HCT116 (cell line): ENCODE data around the gene RTP4. TPM values are rescaled to one million over a fixed set of nuclear protein-coding genes. Genes with fewer than 3 reads are reported as not detected.

Experiments used
- ATAC-seq: fragments of 200-7000 bp; cut with Tn5 transposase; 2 replicates; pipeline ENCODE4 v1.9.1; 2020; ENCODE audit warnings: mild to moderate bottlenecking, moderate library complexity
- BruUV-seq: library from RNA; stranded (reverse); fragments of 400-500 nt; replicated peaks from 2 replicates; lab custom pipeline; 2021; lab: Mats Ljungman, UMichigan
- CTCF ChIA-PET: fragments of 300-600 bp; sonication (Branson Sonifier 250); formaldehyde crosslinking; loops from one replicate; lab custom pipeline; 2021; ENCODE audit warnings: antibody characterized with exemption; lab: Charles Lee
- POLR2A ChIA-PET: fragments of 300-600, 350-600 bp; sonication (Branson Sonifier 250); formaldehyde crosslinking; loops from one replicate; lab custom pipeline; 2021; ENCODE audit warnings: antibody characterized with exemption; lab: Charles Lee
- RAD21 ChIA-PET, 2 experiments: fragments of 300-600 bp; sonication (Branson Sonifier 250); formaldehyde crosslinking; loops; one replicate each; lab custom pipeline; 2023; ENCODE audit warnings: low total read pairs in 2 of 2; ENCODE audit not compliant: uncharacterized antibody in 2 of 2, unreplicated experiment in 2 of 2, low non-redundant PET in 1 of 2; lab: Charles Lee
- DNase-seq: peaks from one replicate; pipeline ENCODE4 v3.0.0-alpha.2; 2010; ENCODE audit warnings: low read depth, low spot score
- H2AFZ ChIP-seq: fragments of 200-600 bp; shearing (Covaris generic), sonication (generic); 2 replicates; pipeline ENCODE4 v1.6.1; 2017; ENCODE audit warnings: low read depth, mixed run types, mixed read lengths, antibody characterized with exemption, low read length; ENCODE audit not compliant: poor library complexity, severe bottlenecking
- H3K27ac ChIP-seq: 2 replicates; pipeline ENCODE4 v1.5.1; 2012; ENCODE audit warnings: low read depth, low read length
- H3K27me3 ChIP-seq: fragments of 200-600 bp; sonication (generic); 2 replicates; pipeline ENCODE4 v1.6.1; 2016; ENCODE audit warnings: mixed run types, low read length, mixed read lengths; ENCODE audit not compliant: insufficient read depth
- H3K36me3 ChIP-seq, 2 experiments: fragments of 200-500 bp in 1 of 2; fragments of 200-600 bp in 1 of 2; sonication (Bioruptor generic) in 1 of 2; sonication (generic) in 1 of 2; 2 replicates each; pipeline versions ENCODE4 v1.5.1 to v1.6.1; 2014 to 2016; ENCODE audit warnings: low read length in 2 of 2, inconsistent platforms in 1 of 2, mixed read lengths in 1 of 2, mixed run types in 1 of 2; ENCODE audit not compliant: insufficient read depth in 2 of 2, control insufficient read depth in 1 of 2
- H3K4me1 ChIP-seq, 2 experiments: fragments of 200-600 bp in 1 of 2; sonication (generic) in 1 of 2; 2 replicates each; pipeline versions ENCODE4 v1.5.1 to v1.6.1; 2012 to 2017; ENCODE audit warnings: low read length in 2 of 2, inconsistent platforms in 1 of 2, mild to moderate bottlenecking in 1 of 2, mixed read lengths in 1 of 2, mixed run types in 1 of 2, moderate library complexity in 1 of 2; ENCODE audit not compliant: insufficient read depth in 2 of 2, control insufficient read depth in 1 of 2
- H3K4me2 ChIP-seq: fragments of 200-600 bp; sonication (generic); 2 replicates; pipeline ENCODE4 v1.6.1; 2017; ENCODE audit warnings: mixed run types, low read length, mixed read lengths
- H3K4me3 ChIP-seq, 2 experiments: fragments of 200-600 bp in 1 of 2; sonication (generic) in 1 of 2; replicated peaks in 1 of 2; 2 replicates each; pipeline ENCODE4 v1.5.1; 2011 to 2016; ENCODE audit warnings: low read length in 2 of 2, control low read depth in 1 of 2, low read depth in 1 of 2, mild to moderate bottlenecking in 1 of 2, mixed read lengths in 1 of 2, mixed run types in 1 of 2
- H3K79me2 ChIP-seq: fragments of 200-600 bp; sonication (generic); 2 replicates; pipeline ENCODE4 v1.6.1; 2017; ENCODE audit warnings: mild to moderate bottlenecking, mixed run types, low read length, moderate library complexity, mixed read lengths; ENCODE audit not compliant: insufficient read depth
- H3K9ac ChIP-seq: fragments of 200-600 bp; sonication (generic); 2 replicates; pipeline ENCODE4 v1.6.1; 2016; ENCODE audit warnings: low read length, mixed read lengths
- H3K9me2 ChIP-seq: fragments of 200-600 bp; sonication (generic), shearing (Covaris generic); 2 replicates; pipeline ENCODE4 v1.6.1; 2017; ENCODE audit warnings: mixed run types, mild to moderate bottlenecking, moderate library complexity; ENCODE audit not compliant: insufficient read depth
- H3K9me3 ChIP-seq, 2 experiments: fragments of 200-500 bp in 1 of 2; fragments of 200-600 bp in 1 of 2; sonication (Bioruptor generic) in 1 of 2; sonication (generic) in 1 of 2; 2 replicates each; pipeline ENCODE4 v1.6.1; 2014 to 2017; ENCODE audit warnings: low read length in 2 of 2, mixed read lengths in 2 of 2, inconsistent platforms in 1 of 2, low read depth in 1 of 2, mild to moderate bottlenecking in 1 of 2, mixed run types in 1 of 2, moderate library complexity in 1 of 2; ENCODE audit not compliant: control insufficient read depth in 1 of 2, insufficient read depth in 1 of 2
- H4K20me1 ChIP-seq: fragments of 200-600 bp; sonication (generic), shearing (Covaris generic); 2 replicates; pipeline ENCODE4 v1.6.1; 2017; ENCODE audit warnings: mixed run types, mild to moderate bottlenecking, moderate library complexity; ENCODE audit not compliant: insufficient read depth
- ELF1 ChIP-seq: IDR thresholded peaks from 2 replicates; pipeline ENCODE4 v1.6.1; 2012; ENCODE audit warnings: low read depth, borderline replicate concordance
- EZH2 ChIP-seq: fragments of 200-600 bp; sonication (generic); IDR thresholded peaks from 2 replicates; pipeline ENCODE4 v1.6.1; 2017; ENCODE audit warnings: antibody characterized with exemption, mixed run types
- FOSL1 ChIP-seq: IDR thresholded peaks from 2 replicates; pipeline ENCODE4 v1.6.1; 2012; ENCODE audit warnings: low read depth
- RAD21 ChIP-seq: IDR thresholded peaks from 2 replicates; pipeline ENCODE4 v1.6.1; 2012; ENCODE audit warnings: low read depth, mild to moderate bottlenecking
- SRF ChIP-seq: IDR thresholded peaks from 2 replicates; pipeline ENCODE4 v1.6.1; 2012; ENCODE audit warnings: low read depth
- TCF7L2 ChIP-seq: IDR thresholded peaks from 2 replicates; pipeline ENCODE4 v1.7.0; 2011; ENCODE audit warnings: borderline replicate concordance, inconsistent platforms; ENCODE audit not compliant: insufficient read depth, insufficient read length; ENCODE audit errors: extremely low read depth
- intact Hi-C: fragments of 100-400 bp; cut with micrococcal nuclease; formaldehyde crosslinking; loops from 2 replicates; pipeline ENCODE4 v1.10.0; 2022
- total RNA-seq: library from RNA; stranded (reverse); gene quantifications from one replicate; pipeline ENCODE4 v1.2.1, GENCODE V29; 2021; ENCODE audit not compliant: unreplicated experiment
- TF ChIP-seq, protein P1 (sequence below): IDR thresholded peaks from 2 replicates; pipeline ENCODE4 v1.6.1; 2012
- TF ChIP-seq, protein P2 (sequence below): IDR thresholded peaks from 2 replicates; pipeline ENCODE4 v1.6.1; 2011; ENCODE audit warnings: mild to moderate bottlenecking, low read length, moderate library complexity; ENCODE audit not compliant: insufficient replicate concordance; ENCODE audit errors: extremely low read depth
- TF ChIP-seq, protein P3 (sequence below): IDR thresholded peaks from 2 replicates; pipeline ENCODE4 v1.6.1; 2012; ENCODE audit warnings: low read depth

RTP4 gene
- total RNA-seq, 1 experiment from 2014 or later: not detected

DNA sequence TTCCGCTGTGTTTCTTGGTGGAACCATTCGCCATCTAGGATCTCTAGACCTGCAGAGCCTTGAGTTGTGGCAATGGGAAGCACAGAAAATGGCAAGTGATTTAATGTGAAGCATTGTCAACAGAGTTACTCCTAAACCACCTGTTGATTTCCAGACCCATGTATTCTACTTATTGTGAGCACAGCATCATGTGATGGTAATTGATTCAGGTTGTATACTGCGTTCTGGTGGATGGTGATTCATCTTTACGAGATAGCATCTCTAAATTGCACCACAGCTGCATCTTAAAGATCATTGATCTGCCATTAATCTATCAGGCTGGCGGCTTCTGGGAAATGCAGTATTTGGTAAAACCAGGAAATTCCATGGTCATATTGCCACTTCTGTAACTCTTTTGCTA is 7.4 kb downstream of the RTP4 start:
- Histone ChIP-seq H3K27me3 (0 out of 2 replicates have a peak, but pooled peaks cover 10% of the 10 kb centered on the region), H3K9ac (no peak overlapping the region), H3K79me2 (no peaks in the 10 kb centered on the region), H3K9me3 (no peaks in the 10 kb centered on the region), H3K9me2 (no peaks in the 10 kb centered on the region)
- no TSS peak for BruUV-seq
- no peak for ATAC-seq
- CTCF ChIA-PET: no interaction called here
- TF ChIP-seq SRF (no peak), FOSL1 (no peak), ELF1 (no peak), RAD21 (no peak), TCF7L2 (no peak), EZH2 (no peak)
- TF ChIP-seq, protein P1, sequence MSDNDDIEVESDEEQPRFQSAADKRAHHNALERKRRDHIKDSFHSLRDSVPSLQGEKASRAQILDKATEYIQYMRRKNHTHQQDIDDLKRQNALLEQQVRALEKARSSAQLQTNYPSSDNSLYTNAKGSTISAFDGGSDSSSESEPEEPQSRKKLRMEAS: no peak
- TF ChIP-seq, protein P2, sequence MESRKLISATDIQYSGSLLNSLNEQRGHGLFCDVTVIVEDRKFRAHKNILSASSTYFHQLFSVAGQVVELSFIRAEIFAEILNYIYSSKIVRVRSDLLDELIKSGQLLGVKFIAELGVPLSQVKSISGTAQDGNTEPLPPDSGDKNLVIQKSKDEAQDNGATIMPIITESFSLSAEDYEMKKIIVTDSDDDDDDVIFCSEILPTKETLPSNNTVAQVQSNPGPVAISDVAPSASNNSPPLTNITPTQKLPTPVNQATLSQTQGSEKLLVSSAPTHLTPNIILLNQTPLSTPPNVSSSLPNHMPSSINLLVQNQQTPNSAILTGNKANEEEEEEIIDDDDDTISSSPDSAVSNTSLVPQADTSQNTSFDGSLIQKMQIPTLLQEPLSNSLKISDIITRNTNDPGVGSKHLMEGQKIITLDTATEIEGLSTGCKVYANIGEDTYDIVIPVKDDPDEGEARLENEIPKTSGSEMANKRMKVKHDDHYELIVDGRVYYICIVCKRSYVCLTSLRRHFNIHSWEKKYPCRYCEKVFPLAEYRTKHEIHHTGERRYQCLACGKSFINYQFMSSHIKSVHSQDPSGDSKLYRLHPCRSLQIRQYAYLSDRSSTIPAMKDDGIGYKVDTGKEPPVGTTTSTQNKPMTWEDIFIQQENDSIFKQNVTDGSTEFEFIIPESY: no peak
- TF ChIP-seq, protein P3, sequence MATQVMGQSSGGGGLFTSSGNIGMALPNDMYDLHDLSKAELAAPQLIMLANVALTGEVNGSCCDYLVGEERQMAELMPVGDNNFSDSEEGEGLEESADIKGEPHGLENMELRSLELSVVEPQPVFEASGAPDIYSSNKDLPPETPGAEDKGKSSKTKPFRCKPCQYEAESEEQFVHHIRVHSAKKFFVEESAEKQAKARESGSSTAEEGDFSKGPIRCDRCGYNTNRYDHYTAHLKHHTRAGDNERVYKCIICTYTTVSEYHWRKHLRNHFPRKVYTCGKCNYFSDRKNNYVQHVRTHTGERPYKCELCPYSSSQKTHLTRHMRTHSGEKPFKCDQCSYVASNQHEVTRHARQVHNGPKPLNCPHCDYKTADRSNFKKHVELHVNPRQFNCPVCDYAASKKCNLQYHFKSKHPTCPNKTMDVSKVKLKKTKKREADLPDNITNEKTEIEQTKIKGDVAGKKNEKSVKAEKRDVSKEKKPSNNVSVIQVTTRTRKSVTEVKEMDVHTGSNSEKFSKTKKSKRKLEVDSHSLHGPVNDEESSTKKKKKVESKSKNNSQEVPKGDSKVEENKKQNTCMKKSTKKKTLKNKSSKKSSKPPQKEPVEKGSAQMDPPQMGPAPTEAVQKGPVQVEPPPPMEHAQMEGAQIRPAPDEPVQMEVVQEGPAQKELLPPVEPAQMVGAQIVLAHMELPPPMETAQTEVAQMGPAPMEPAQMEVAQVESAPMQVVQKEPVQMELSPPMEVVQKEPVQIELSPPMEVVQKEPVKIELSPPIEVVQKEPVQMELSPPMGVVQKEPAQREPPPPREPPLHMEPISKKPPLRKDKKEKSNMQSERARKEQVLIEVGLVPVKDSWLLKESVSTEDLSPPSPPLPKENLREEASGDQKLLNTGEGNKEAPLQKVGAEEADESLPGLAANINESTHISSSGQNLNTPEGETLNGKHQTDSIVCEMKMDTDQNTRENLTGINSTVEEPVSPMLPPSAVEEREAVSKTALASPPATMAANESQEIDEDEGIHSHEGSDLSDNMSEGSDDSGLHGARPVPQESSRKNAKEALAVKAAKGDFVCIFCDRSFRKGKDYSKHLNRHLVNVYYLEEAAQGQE: no peak
- TF ChIP-seq, all 23 proteins: peak for 0
- ChIA-PET RAD21 (no interaction called here), POLR2A (no interaction called here)
- Histone ChIP-seq H3K4me2 (no peak overlapping the region), H3K27ac (no peak overlapping the region), H2AFZ (no peak overlapping the region), H3K36me3 (no peaks in the 10 kb centered on the region), H3K4me3 (no peak overlapping the region), H3K4me1 (no peaks in the 10 kb centered on the region), H4K20me1 (no peaks in the 10 kb centered on the region)
- DNase-seq: no peak
- intact Hi-C loops: no loop called here
